GM12891 (cell line): ENCODE measurements around the gene USP34. TPM values are rescaled to one million over a fixed set of nuclear protein-coding genes. Genes with fewer than 3 reads are reported as not detected.
A peak's percentile ranks its signal among the peaks of the same experiment; 100 is the strongest.

Experiments used
- DNase-seq: peaks from one replicate; pipeline ENCODE4 v3.0.0; 2011; ENCODE audit warnings: low spot score; ENCODE audit not compliant: insufficient read length
- FAIRE-seq: peaks from 2 replicates; lab custom pipeline; 2011; peaks lifted over from hg19 to GRCh38; lab: Jason Lieb, UNC
- PAX5 ChIP-seq: IDR thresholded peaks from 2 replicates; pipeline ENCODE4 v1.6.1; 2011; ENCODE audit warnings: low read length, moderate library complexity, mild to moderate bottlenecking; ENCODE audit not compliant: insufficient read depth, severe bottlenecking
- POLR2A ChIP-seq: IDR thresholded peaks from 2 replicates; pipeline ENCODE4 v1.6.1; 2011; ENCODE audit warnings: low read depth, low read length, control low read depth
- POLR2AphosphoS5 ChIP-seq: IDR thresholded peaks from 2 replicates; pipeline ENCODE4 v1.6.1; 2011; ENCODE audit warnings: low read depth, low read length, control low read depth
- POU2F2 ChIP-seq: IDR thresholded peaks from 2 replicates; pipeline ENCODE4 v1.6.1; 2011; ENCODE audit warnings: low read depth, mild to moderate bottlenecking, control low read depth, low read length, moderate library complexity
- SPI1 ChIP-seq: IDR thresholded peaks from 2 replicates; pipeline ENCODE4 v1.6.1; 2011; ENCODE audit warnings: low read depth, low read length, control low read depth
- TAF1 ChIP-seq: IDR thresholded peaks from 2 replicates; pipeline ENCODE4 v1.6.1; 2011; ENCODE audit warnings: low read depth, low read length, control low read depth
- polyA plus RNA-seq: library from polyadenylated mRNA; unstranded; fragments of >200 nt; gene quantifications from one replicate; pipeline ENCODE4 v1.2.1, GENCODE V29; 2012; ENCODE audit warnings: low read depth, missing spikeins, inconsistent platforms; ENCODE audit not compliant: missing spikeins

Gene USP34, protein sequence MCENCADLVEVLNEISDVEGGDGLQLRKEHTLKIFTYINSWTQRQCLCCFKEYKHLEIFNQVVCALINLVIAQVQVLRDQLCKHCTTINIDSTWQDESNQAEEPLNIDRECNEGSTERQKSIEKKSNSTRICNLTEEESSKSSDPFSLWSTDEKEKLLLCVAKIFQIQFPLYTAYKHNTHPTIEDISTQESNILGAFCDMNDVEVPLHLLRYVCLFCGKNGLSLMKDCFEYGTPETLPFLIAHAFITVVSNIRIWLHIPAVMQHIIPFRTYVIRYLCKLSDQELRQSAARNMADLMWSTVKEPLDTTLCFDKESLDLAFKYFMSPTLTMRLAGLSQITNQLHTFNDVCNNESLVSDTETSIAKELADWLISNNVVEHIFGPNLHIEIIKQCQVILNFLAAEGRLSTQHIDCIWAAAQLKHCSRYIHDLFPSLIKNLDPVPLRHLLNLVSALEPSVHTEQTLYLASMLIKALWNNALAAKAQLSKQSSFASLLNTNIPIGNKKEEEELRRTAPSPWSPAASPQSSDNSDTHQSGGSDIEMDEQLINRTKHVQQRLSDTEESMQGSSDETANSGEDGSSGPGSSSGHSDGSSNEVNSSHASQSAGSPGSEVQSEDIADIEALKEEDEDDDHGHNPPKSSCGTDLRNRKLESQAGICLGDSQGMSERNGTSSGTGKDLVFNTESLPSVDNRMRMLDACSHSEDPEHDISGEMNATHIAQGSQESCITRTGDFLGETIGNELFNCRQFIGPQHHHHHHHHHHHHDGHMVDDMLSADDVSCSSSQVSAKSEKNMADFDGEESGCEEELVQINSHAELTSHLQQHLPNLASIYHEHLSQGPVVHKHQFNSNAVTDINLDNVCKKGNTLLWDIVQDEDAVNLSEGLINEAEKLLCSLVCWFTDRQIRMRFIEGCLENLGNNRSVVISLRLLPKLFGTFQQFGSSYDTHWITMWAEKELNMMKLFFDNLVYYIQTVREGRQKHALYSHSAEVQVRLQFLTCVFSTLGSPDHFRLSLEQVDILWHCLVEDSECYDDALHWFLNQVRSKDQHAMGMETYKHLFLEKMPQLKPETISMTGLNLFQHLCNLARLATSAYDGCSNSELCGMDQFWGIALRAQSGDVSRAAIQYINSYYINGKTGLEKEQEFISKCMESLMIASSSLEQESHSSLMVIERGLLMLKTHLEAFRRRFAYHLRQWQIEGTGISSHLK (N-terminal part only)
- polyA plus RNA-seq: 37.2 TPM

DNA sequence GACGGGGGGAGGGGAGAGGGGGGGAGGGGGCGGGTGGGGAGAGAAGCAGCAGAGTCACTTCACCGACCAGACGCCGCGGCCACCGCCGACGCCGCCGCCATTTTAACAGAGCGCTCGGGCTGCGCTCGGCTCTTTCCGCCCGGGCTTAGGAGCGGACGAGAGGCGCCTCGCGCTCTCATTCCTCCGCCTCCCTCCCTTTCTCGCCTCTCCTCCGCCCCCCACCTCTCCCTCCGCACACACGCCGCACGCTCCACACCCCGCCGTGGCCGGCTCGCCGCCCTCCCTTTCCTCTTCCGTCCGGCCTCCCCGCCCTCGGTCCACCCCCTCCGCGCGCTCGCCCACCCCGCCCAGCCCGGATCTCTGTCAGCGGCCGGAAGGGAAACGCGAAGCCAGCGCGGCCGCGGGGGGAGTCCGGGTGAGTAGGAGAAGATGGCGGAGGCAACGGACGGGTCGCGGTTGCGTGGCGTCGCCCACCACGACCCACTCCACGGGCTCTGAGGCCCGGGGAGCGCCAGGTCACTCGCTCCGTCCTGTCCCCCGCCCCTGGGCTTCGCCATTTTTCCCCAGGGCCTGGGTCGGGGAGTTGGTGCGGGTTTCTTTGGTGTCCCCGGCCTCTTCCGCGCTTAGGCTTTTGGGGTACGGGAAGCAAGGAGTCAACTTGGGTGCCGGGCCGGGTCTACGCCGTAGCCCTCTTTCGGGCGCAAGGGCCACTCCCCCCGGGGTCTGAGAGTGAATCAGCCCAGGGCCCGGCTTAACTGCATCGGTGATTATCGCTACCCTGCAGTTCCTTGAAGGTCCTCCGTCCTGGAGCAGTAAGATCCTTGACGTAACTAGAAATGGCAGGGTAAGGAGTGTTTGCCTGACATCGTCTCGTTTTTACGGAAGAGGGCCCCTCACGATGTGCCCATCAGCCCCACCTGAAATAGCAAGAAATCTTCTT lies at the start of gene USP34:
Gene USP34, minus strand, starts transcription at position 123 of the 940 bp plus-strand sequence. CDS start 395 bp downstream, outside the sequence.
- TF ChIP-seq SPI1 (no peak), POU2F2 (no peak), POLR2AphosphoS5 (peak; percentile 91), TAF1 (peak; percentile 77), PAX5 (peak; percentile 35), POLR2A (peak; percentile 96)
- FAIRE-seq (peak; percentile 93), DNase-seq (peak; percentile 78)

- DNase-seq (no peak), FAIRE-seq (no peak)
- TF ChIP-seq PAX5: no peak
- TF ChIP-seq POU2F2: no peak
- TF ChIP-seq TAF1: no peak
- no peak for TF ChIP-seq SPI1
- no peak for TF ChIP-seq POLR2A
- no peak for TF ChIP-seq POLR2AphosphoS5
These were observed 49.4 kb upstream of the USP34 start for GRCh38 chr2:61520261-61520660.

- DNase-seq: no peak
- FAIRE-seq: no peak
- TF ChIP-seq PAX5: no peak
- no peak for TF ChIP-seq POLR2AphosphoS5
- no peak for TF ChIP-seq TAF1
- TF ChIP-seq SPI1: no peak
- TF ChIP-seq POLR2A: no peak
- no peak for TF ChIP-seq POU2F2
These were observed 42.0 kb upstream of the USP34 start for GRCh38 chr2:61512768-61513398.

DNA sequence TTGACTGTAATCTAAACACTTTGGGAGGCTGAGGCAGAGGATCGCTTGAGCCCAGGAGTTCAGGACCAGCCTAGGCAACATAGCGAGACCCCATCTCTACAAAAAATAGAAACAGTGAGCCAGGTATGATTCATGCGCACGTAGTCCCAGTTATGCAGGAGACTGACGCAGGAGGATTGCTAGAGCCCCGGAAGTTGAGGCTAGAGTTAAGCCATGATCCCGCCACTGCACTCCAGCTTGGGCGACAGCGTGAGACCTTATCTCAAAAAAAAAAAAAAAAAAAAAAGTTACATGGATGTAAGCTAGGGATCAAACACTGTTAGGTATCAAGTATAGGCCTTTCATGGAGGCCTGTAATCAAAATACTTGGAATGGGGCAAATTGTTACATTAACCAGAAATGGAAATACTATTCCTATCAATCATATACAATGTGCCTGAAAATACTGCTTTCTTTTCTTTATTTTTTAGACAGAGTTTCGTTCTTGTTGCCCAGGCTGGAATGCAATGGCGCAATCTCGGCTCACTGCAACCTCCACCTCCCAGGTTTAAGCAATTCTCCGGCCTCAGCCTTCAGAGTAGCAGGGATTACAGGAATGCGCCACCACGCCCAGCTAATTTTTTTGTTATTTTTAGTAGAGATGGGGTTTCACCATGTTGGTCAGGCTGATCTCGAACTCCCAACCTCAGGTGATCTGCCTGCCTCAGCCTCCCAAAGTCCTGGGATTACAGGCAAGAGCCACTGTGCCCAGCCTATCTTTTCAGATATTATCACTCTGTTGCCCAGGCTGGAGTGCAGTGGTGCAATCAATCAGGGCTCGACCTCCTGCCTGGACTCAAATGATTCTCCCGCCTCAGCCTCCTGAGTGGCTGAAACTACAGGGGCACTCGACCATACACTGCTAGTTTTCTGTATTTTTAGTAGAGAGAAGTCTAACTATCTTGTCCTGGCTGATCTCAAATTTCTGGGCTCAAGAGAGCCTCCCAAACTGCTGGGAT lies 40.1 kb upstream of the USP34 start:
- FAIRE-seq (no peak), DNase-seq (no peak)
- TF ChIP-seq POU2F2 (no peak), POLR2A (no peak), POLR2AphosphoS5 (no peak), PAX5 (no peak), SPI1 (no peak), TAF1 (no peak)

DNA sequence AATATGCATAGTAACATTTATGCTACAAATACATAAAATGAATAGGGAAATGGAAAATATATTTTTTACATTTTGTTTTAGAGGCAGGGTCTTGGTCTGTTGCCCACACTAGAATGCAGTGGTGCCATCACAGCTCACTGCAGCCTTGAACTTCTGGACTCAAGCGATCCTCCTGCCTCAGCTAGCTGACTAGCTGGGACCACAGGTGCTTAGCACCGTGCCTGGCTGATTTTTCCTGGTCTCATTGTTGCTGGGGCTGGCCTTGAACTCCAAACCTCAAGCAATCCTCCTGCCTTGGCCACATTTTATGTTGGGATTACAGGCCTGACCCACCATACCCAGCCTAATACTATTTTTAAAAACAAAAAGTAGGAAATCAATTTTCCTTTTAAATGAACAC lies 34.1 kb upstream of the USP34 start:
- FAIRE-seq (no peak), DNase-seq (no peak)
- TF ChIP-seq TAF1 (no peak), POLR2A (no peak), POU2F2 (no peak), PAX5 (no peak), SPI1 (no peak), POLR2AphosphoS5 (no peak)

- no peak for FAIRE-seq
- no peak for DNase-seq
- TF ChIP-seq SPI1 (peak; percentile 70), TAF1 (no peak)
These were observed 28.2 kb upstream of the USP34 start for GRCh38 chr2:61499060-61499459.

- FAIRE-seq: no peak
- TF ChIP-seq TAF1 (no peak), POLR2AphosphoS5 (no peak), POLR2A (no peak), SPI1 (no peak)
- DNase-seq: no peak
These were observed 22.6 kb upstream of the USP34 start for GRCh38 chr2:61493523-61493942.
